SK-N-SH (cell line): ENCODE results near the gene OR10K1. TPM values are rescaled to one million over a fixed set of nuclear protein-coding genes. Genes with fewer than 3 reads are reported as not detected.
A peak's percentile ranks its signal among the peaks of the same experiment; 100 is the strongest.

Experiments
- CTCF ChIA-PET: fragments of 300-600, 350-600 bp; formaldehyde crosslinking; extraction: SDS; loops from one replicate; lab custom pipeline; 2021; lab: Yijun Ruan, JAX
- POLR2A ChIA-PET: fragments of 350-600 bp; sonication (Branson Sonifier 250); formaldehyde crosslinking; extraction: SDS; loops from one replicate; lab custom pipeline; 2020; ENCODE audit warnings: antibody characterized with exemption, inconsistent platforms; lab: Yijun Ruan, JAX
- DNase-seq: peaks from one replicate; pipeline ENCODE4 v3.0.0; 2012
- H2AFZ ChIP-seq: fragments of 200-600 bp; sonication (generic); 2 replicates; pipeline ENCODE4 v1.8.1; 2016; ENCODE audit warnings: antibody characterized with exemption, mild to moderate bottlenecking, low read depth
- H3F3A ChIP-seq: fragments of 200-600 bp; sonication (generic); replicated peaks from 2 replicates; pipeline ENCODE3; 2016; ENCODE audit warnings: antibody characterized with exemption, mild to moderate bottlenecking; ENCODE audit not compliant: insufficient read depth
- H3K27ac ChIP-seq, 2 experiments: fragments of 200-500 bp in 1 of 2; fragments of 200-600 bp in 1 of 2; sonication (Bioruptor generic) in 1 of 2; sonication (generic), shearing (Covaris generic) in 1 of 2; 2 replicates each; pipeline versions ENCODE4 v1.5.1 to v1.6.1; 2014 to 2016; ENCODE audit warnings: low read depth in 2 of 2, inconsistent platforms in 1 of 2, low read length in 1 of 2, mild to moderate bottlenecking in 1 of 2, mixed read lengths in 1 of 2
- H3K27me3 ChIP-seq: fragments of 200-600 bp; sonication (generic), shearing (Covaris generic); 2 replicates; pipeline ENCODE4 v1.6.1; 2016; ENCODE audit warnings: mixed run types; ENCODE audit not compliant: insufficient read depth
- H3K36me3 ChIP-seq, 2 experiments: fragments of 200-500 bp in 1 of 2; fragments of 200-600 bp in 1 of 2; sonication (Bioruptor generic) in 1 of 2; sonication (generic) in 1 of 2; replicated peaks in 1 of 2; 2 replicates each; pipeline versions ENCODE3 to v1.5.1; 2014 to 2016; ENCODE audit warnings: low read length in 1 of 2, mild to moderate bottlenecking in 1 of 2; ENCODE audit not compliant: insufficient read depth in 2 of 2, control insufficient read depth in 1 of 2
- H3K4me1 ChIP-seq, 2 experiments: fragments of 200-500 bp in 1 of 2; fragments of 200-600 bp in 1 of 2; sonication (Bioruptor generic) in 1 of 2; sonication (generic), shearing (Covaris generic) in 1 of 2; 2 replicates each; pipeline versions ENCODE4 v1.5.1 to v1.6.1; 2014 to 2016; ENCODE audit warnings: low read depth in 1 of 2, low read length in 1 of 2, mixed run types in 1 of 2; ENCODE audit not compliant: insufficient read depth in 2 of 2, control insufficient read depth in 1 of 2
- H3K4me2 ChIP-seq: fragments of 200-600 bp; sonication (generic), shearing (Covaris generic); 2 replicates; pipeline ENCODE4 v1.6.1; 2017; ENCODE audit warnings: mixed run types
- H3K4me3 ChIP-seq, 2 experiments: fragments of 200-500 bp in 1 of 2; fragments of 200-600 bp in 1 of 2; sonication (Bioruptor generic) in 1 of 2; sonication (generic), shearing (Covaris generic) in 1 of 2; 2 replicates each; pipeline versions ENCODE4 v1.5.1 to v1.8.1; 2014 to 2016; ENCODE audit warnings: low read depth in 2 of 2, inconsistent platforms in 1 of 2, low read length in 1 of 2, mild to moderate bottlenecking in 1 of 2, mixed read lengths in 1 of 2, moderate library complexity in 1 of 2
- H3K79me2 ChIP-seq: fragments of 200-600 bp; sonication (generic); 2 replicates; pipeline ENCODE4 v1.8.1; 2017; ENCODE audit warnings: mild to moderate bottlenecking; ENCODE audit not compliant: insufficient read depth
- H3K9ac ChIP-seq: fragments of 200-600 bp; sonication (generic); 2 replicates; pipeline ENCODE4 v1.6.1; 2017; ENCODE audit warnings: mixed run types
- H3K9me2 ChIP-seq: fragments of 200-600 bp; sonication (generic); 2 replicates; pipeline ENCODE4 v1.6.1; 2017; ENCODE audit warnings: mixed run types
- H3K9me3 ChIP-seq: fragments of 200-600 bp; sonication (generic); 2 replicates; pipeline ENCODE4 v1.6.1; 2017; ENCODE audit warnings: mixed run types, mild to moderate bottlenecking, moderate library complexity
- H4K20me1 ChIP-seq: fragments of 200-600 bp; sonication (generic); 2 replicates; pipeline ENCODE4 v1.6.1; 2017; ENCODE audit warnings: mild to moderate bottlenecking, mixed run types; ENCODE audit not compliant: insufficient read depth
- CHD2 ChIP-seq: fragments of 150-350 bp; IDR thresholded peaks from 2 replicates; pipeline ENCODE4 v1.6.1; 2018; ENCODE audit warnings: low read length; ENCODE audit not compliant: partially characterized antibody
- CTCF ChIP-seq: fragments of 200-600 bp; sonication (generic); IDR thresholded peaks from 2 replicates; pipeline ENCODE4 v1.6.1; 2017; ENCODE audit warnings: antibody characterized with exemption, mild to moderate bottlenecking, moderate library complexity
- ELF1 ChIP-seq: IDR thresholded peaks from 2 replicates; pipeline ENCODE4 v1.4.0; 2012
- FOXJ3 ChIP-seq: sonication (generic); formaldehyde crosslinking; IDR thresholded peaks from 2 replicates; pipeline ENCODE4 v1.5.1; 2020; ENCODE audit warnings: mild to moderate bottlenecking, missing genetic modification reagents
- FOXM1 ChIP-seq: IDR thresholded peaks from 2 replicates; pipeline ENCODE4 v1.4.0; 2012; ENCODE audit warnings: low read depth, mild to moderate bottlenecking
- GABPA ChIP-seq: IDR thresholded peaks from 2 replicates; pipeline ENCODE4 v1.4.0; 2012; ENCODE audit warnings: low read depth, mild to moderate bottlenecking
- GATA2 ChIP-seq: sonication (generic); formaldehyde crosslinking; IDR thresholded peaks from 2 replicates; pipeline ENCODE4 v1.5.0; 2020; ENCODE audit warnings: mild to moderate bottlenecking, missing genetic modification reagents
- IRF3 ChIP-seq: fragments of 150-350 bp; IDR thresholded peaks from 2 replicates; pipeline ENCODE4 v1.6.1; 2016; ENCODE audit warnings: mild to moderate bottlenecking, low read depth, low read length
- MEF2A ChIP-seq: IDR thresholded peaks from 2 replicates; pipeline ENCODE4 v1.4.0; 2012; ENCODE audit warnings: low read depth, borderline replicate concordance
- NFIC ChIP-seq: IDR thresholded peaks from 2 replicates; pipeline ENCODE4 v1.4.0; 2012; ENCODE audit warnings: borderline replicate concordance
- POLR2AphosphoS5 ChIP-seq: IDR thresholded peaks from 2 replicates; pipeline ENCODE4 v1.6.1; 2012; ENCODE audit warnings: low read depth, low read length
- RCOR1 ChIP-seq: fragments of 150-350 bp; IDR thresholded peaks from 2 replicates; pipeline ENCODE4 v1.6.1; 2017; ENCODE audit warnings: antibody characterized with exemption, low read length
- SIN3A ChIP-seq: IDR thresholded peaks from 2 replicates; pipeline ENCODE4 v1.6.1; 2012; ENCODE audit warnings: low read depth, mild to moderate bottlenecking, low read length, moderate library complexity, borderline replicate concordance
- TEAD4 ChIP-seq: IDR thresholded peaks from 2 replicates; pipeline ENCODE4 v1.4.0; 2012; ENCODE audit warnings: mild to moderate bottlenecking, borderline replicate concordance; ENCODE audit not compliant: insufficient read depth
- USF2 ChIP-seq: fragments of 150-350 bp; IDR thresholded peaks from 2 replicates; pipeline ENCODE4 v1.6.1; 2017; ENCODE audit warnings: antibody characterized with exemption, low read length, low read depth, borderline replicate concordance
- WGBS: methylation state at CpG from one replicate; pipeline ENCODE4 v1.1.6; 2017; ENCODE audit warnings: low lambda C conversion rate; 5-methylcytosine and 5-hydroxymethylcytosine counted together
- polyA plus RNA-seq, 3 experiments: library from polyadenylated mRNA; depleted of rRNA; stranded (reverse); fragments of >200 nt; gene quantifications; 2 replicates each; pipeline ENCODE4 v1.2.3, GENCODE V29; 2012

The OR10K1 gene
- polyA plus RNA-seq, 1 of the 3 experiments (the other 2 are of a cell fraction) = not detected

GRCh38 chr1:158494796-158495195 lies 33.2 kb downstream of the OR10K1 start:
- POLR2A ChIA-PET = no interaction called here

GRCh38 chr1:158496374-158496773 lies 34.7 kb downstream of the OR10K1 start:
- no peak overlapping the region for H2AFZ ChIP-seq
- H3K36me3 ChIP-seq = no peaks in the 10 kb centered on the region
- no peak overlapping the region for H3K4me2 ChIP-seq
- H4K20me1 ChIP-seq = no peaks in the 10 kb centered on the region
- 3% methylated on average over 2 of the region's 2 CpGs for WGBS
- H3K27ac ChIP-seq = no peak overlapping the region
- H3K9me2 ChIP-seq = no peaks in the 10 kb centered on the region
- H3K79me2 ChIP-seq = no peaks in the 10 kb centered on the region
- TF ChIP-seq GABPA = no peak
- no peak for TF ChIP-seq ELF1
- TF ChIP-seq RCOR1 = no peak
- no peak for TF ChIP-seq SIN3A
- peak; percentile 23; the same call in 1 of the 2 replicates for TF ChIP-seq CTCF
- no peaks in the 10 kb centered on the region for H3F3A ChIP-seq
- no peak for DNase-seq
- no peaks in the 10 kb centered on the region for H3K4me1 ChIP-seq
- H3K4me3 ChIP-seq = no peak overlapping the region
- H3K9me3 ChIP-seq = no peaks in the 10 kb centered on the region
- no peaks in the 10 kb centered on the region; the same call in 1 of the 2 replicates for H3K27me3 ChIP-seq
- ChIA-PET CTCF (no interaction called here), POLR2A (no interaction called here)
- H3K9ac ChIP-seq = no peak overlapping the region

More at GRCh38 chr1:158494796-158495195, 33.2 kb downstream of the OR10K1 start:
- H3K9me3 ChIP-seq = no peaks in the 10 kb centered on the region
- H3K4me1 ChIP-seq = no peaks in the 10 kb centered on the region
- H3K4me3 ChIP-seq = no peak overlapping the region
- no peak overlapping the region for H2AFZ ChIP-seq
- CTCF ChIA-PET = interaction anchor here (0.9 kb wide), 1 partner anchor 32 kb away, joined by 4 read pairs; no protein-coding TSS in a partner anchor
- H3K79me2 ChIP-seq = no peaks in the 10 kb centered on the region
- 0% methylated on average over 2 of the region's 2 CpGs for WGBS
- H3K27me3 ChIP-seq = no peaks in the 10 kb centered on the region
- no peak overlapping the region for H3K9ac ChIP-seq
- DNase-seq = no peak
- no peaks in the 10 kb centered on the region for H3F3A ChIP-seq
- no peaks in the 10 kb centered on the region for H4K20me1 ChIP-seq
- no peaks in the 10 kb centered on the region for H3K36me3 ChIP-seq
- no peaks in the 10 kb centered on the region for H3K9me2 ChIP-seq
- no peak for TF ChIP-seq CHD2
- TF ChIP-seq POLR2AphosphoS5 = no peak
- no peak for TF ChIP-seq FOXM1
- no peak for TF ChIP-seq NFIC
- TF ChIP-seq GATA2 = no peak
- TF ChIP-seq MEF2A = no peak
- no peak for TF ChIP-seq TEAD4
- no peak for TF ChIP-seq SIN3A
- TF ChIP-seq GABPA = no peak
- no peak for TF ChIP-seq USF2
- TF ChIP-seq IRF3 = no peak
- TF ChIP-seq FOXJ3 (CRISPR knock-in tag) = no peak
- H3K4me2 ChIP-seq = no peak overlapping the region
- H3K27ac ChIP-seq = no peak overlapping the region
